CD4-positive, alpha-beta T cell treated with Interleukin-4 for 4 hours (primary cell): ENCODE measurements around the gene TMEM156.

Experiments used
- DNase-seq: peaks from one replicate; pipeline ENCODE4 v3.0.0-alpha.2; 2020

The TMEM156 gene

GRCh38 chr4:38920677-38921076 lies 111.5 kb downstream of the TMEM156 start:
- no peak for DNase-seq

DNA sequence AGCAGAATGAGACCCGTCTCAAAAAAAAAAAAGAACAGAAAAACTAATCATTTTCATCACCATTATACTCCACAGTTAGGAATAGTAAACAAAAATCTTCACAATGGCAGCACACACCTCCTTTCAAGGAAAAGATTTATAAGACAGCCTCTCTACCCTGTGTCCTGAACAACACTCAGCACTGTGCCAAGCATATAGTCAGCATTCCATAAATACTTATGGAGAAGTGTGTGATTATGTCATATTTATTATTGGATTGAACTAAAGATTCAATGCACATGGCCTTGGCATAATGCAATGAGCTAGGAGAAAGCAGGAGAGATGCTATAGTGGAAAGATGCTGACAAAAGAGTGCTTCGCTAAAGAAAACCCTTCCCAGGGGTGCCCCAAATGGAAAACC lies 112.0 kb downstream of the TMEM156 start:
- no peak for DNase-seq

DNA sequence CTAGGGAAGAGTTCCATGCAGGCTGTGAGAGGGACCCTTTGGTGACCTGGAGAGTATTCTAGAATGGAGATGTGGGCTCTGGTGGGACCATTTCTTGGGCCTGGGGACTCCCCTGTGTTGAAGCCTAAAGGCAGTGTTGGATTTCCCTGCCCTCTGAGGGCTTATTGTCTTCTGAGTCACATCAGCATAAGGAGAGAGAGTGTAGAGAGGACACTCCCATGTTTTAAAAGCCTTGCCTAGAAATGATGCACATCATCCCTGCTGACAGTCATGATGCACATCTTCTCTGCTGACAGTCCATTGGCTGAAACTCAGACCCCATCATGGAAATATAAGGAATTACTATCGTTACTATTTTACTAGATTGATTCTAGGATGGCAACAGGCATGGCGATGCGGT lies 112.7 kb downstream of the TMEM156 start:
- no peak for DNase-seq

GRCh38 chr4:38917481-38918025 lies 114.7 kb downstream of the TMEM156 start:
- no peak for DNase-seq
